Measurements from ENCODE around the gene FCER2. TPM values are rescaled to one million over a fixed set of nuclear protein-coding genes. Genes with fewer than 3 reads are reported as not detected.

Gene FCER2
- total and polyA plus RNA-seq, 2 donors from 2014 or later: 1.0 TPM; not detected in 1

GRCh38 chr19:7648265-7649014 is 53.5 kb downstream of the FCER2 start:
- no peak for TF ChIP-seq CTCF (IDR thresholded peaks at IDR 0.05; ENCODE audit: borderline replicate concordance, extremely low read depth, insufficient read depth)
- no peak for FAIRE-seq
- Histone ChIP-seq H3K27me3 (ENCODE audit: control insufficient read depth, insufficient read depth, low read length) (no peaks in the 10 kb centered on the region), H3K9me3 (ENCODE audit: control insufficient read depth in 2 of 3, insufficient read depth in 1 of 3, low read length in 3 of 3) (no peaks in the 10 kb centered on the region), H3K4me1 (ENCODE audit: control insufficient read depth in 2 of 3, insufficient read depth in 2 of 3, low read depth in 1 of 3, low read length in 3 of 3) (peaks cover 0 to 3% (median 0%) of the 10 kb centered on the region in 3 donors), H3K27ac (ENCODE audit: low read depth in 2 of 2, low read length in 2 of 2) (no peak overlapping the region), H3K36me3 (ENCODE audit: control insufficient read depth in 2 of 3, insufficient read depth in 3 of 3, low read length in 3 of 3) (no peaks in the 10 kb centered on the region), H3K9ac (ENCODE audit: low read length in 3 of 3) (no peak overlapping the region), H3K4me3 (ENCODE audit: low read length in 3 of 3) (no peak overlapping the region)
- intact Hi-C loops (cut with DNase I): no loop called here
- no peak for DNase-seq

- no peak for TF ChIP-seq CTCF (IDR thresholded peaks at IDR 0.05; ENCODE audit: borderline replicate concordance, extremely low read depth, insufficient read depth)
- no peaks in the 10 kb centered on the region for H3K27me3 ChIP-seq (ENCODE audit: control insufficient read depth, insufficient read depth, low read length)
- intact Hi-C loops (cut with DNase I): no loop called here
- H3K36me3 ChIP-seq (ENCODE audit: control insufficient read depth in 2 of 3, insufficient read depth in 3 of 3, low read length in 3 of 3): no peaks in the 10 kb centered on the region
- DNase-seq (no peak), FAIRE-seq (no peak)
- H3K4me3 ChIP-seq (ENCODE audit: low read length in 3 of 3): no peak overlapping the region
- no peak overlapping the region for H3K27ac ChIP-seq (ENCODE audit: low read depth in 2 of 2, low read length in 2 of 2)
- no peak overlapping the region for H3K9ac ChIP-seq (ENCODE audit: low read length in 3 of 3)
- H3K4me1 ChIP-seq (ENCODE audit: control insufficient read depth in 2 of 3, insufficient read depth in 2 of 3, low read depth in 1 of 3, low read length in 3 of 3): peaks cover 0 to under 1% (median 0%) of the 10 kb centered on the region in 3 donors
- no peaks in the 10 kb centered on the region for H3K9me3 ChIP-seq (ENCODE audit: control insufficient read depth in 2 of 3, insufficient read depth in 1 of 3, low read length in 3 of 3)
Observed at GRCh38 chr19:7647156-7647555, 54.8 kb downstream of the FCER2 start.

- H3K36me3 ChIP-seq (ENCODE audit: control insufficient read depth in 2 of 3, insufficient read depth in 3 of 3, low read length in 3 of 3): no peaks in the 10 kb centered on the region
- H3K4me1 ChIP-seq (ENCODE audit: control insufficient read depth in 2 of 3, insufficient read depth in 2 of 3, low read depth in 1 of 3, low read length in 3 of 3): no peaks in the 10 kb centered on the region
- no peak overlapping the region for H3K27ac ChIP-seq (ENCODE audit: low read depth in 2 of 2, low read length in 2 of 2)
- no peaks in the 10 kb centered on the region for H3K9me3 ChIP-seq (ENCODE audit: control insufficient read depth in 2 of 3, insufficient read depth in 1 of 3, low read length in 3 of 3)
- DNase-seq (no peak), FAIRE-seq (no peak)
- intact Hi-C loops (cut with DNase I): no loop called here
- H3K27me3 ChIP-seq (ENCODE audit: control insufficient read depth, insufficient read depth, low read length): no peaks in the 10 kb centered on the region
- no peak overlapping the region for H3K4me3 ChIP-seq (ENCODE audit: low read length in 3 of 3)
- no peak for TF ChIP-seq CTCF (IDR thresholded peaks at IDR 0.05; ENCODE audit: borderline replicate concordance, extremely low read depth, insufficient read depth)
- H3K9ac ChIP-seq (ENCODE audit: low read length in 3 of 3): no peak overlapping the region
Observed at GRCh38 chr19:7646426-7646700, 55.6 kb downstream of the FCER2 start.
